Measurements from ENCODE around the gene PLPP3. TPM values are rescaled to one million over a fixed set of nuclear protein-coding genes. Genes with fewer than 3 reads are reported as not detected.

PLPP3 gene
- total RNA-seq, 1 experiment from 2014 or later, result 26.7 TPM

- WGBS (ENCODE audit: extremely low coverage, insufficient read length, low lambda C conversion rate), result no CpG with 5 or more reads among the region's 62 CpGs
- peak overlapping the region; percentile 18 for H3K9ac ChIP-seq (ENCODE audit: extremely low read depth, insufficient read length, low read length)
Observed at GRCh38 chr1:56477164-56478111, 101.9 kb downstream of the PLPP3 start.

More at GRCh38 chr1:56477164-56478111, 101.9 kb downstream of the PLPP3 start:
- no peaks in the 10 kb centered on the region; a peak in 1 of 7 replicates for H3K36me3 Mint-ChIP-seq (ENCODE audit: insufficient read depth in 1 of 3, low read depth in 3 of 3)
- Histone ChIP-seq H2AFZ (ENCODE audit: low read length) (no peak overlapping the region), H3K14ac (ENCODE audit: insufficient read depth, low read length) (no peak overlapping the region; the same call in 1 of the 2 replicates), H4K5ac (ENCODE audit: insufficient read length, low read depth, low read length) (no peak overlapping the region), H2AK5ac (ENCODE audit: insufficient read length, low read length) (no peak overlapping the region), H3K27me3 (ENCODE audit: insufficient read depth, low read length) (no peaks in the 10 kb centered on the region), H4K91ac (ENCODE audit: insufficient read length, low read depth, low read length) (no peak overlapping the region), H2BK120ac (ENCODE audit: low read depth, low read length, poor library complexity, severe bottlenecking) (no peak overlapping the region), H2BK12ac (ENCODE audit: insufficient read length, low read depth, low read length) (no peak overlapping the region), H3T11ph (ENCODE audit: low read length) (no peak overlapping the region), H2BK5ac (ENCODE audit: insufficient read length, low read length) (no peak overlapping the region), H2BK20ac (ENCODE audit: low read depth, low read length, poor library complexity, severe bottlenecking) (no peak overlapping the region), H3K23me2 (ENCODE audit: insufficient read length, low read depth, low read length, poor library complexity, severe bottlenecking) (no peaks in the 10 kb centered on the region), H3K18ac (ENCODE audit: insufficient read length, low read depth, low read length) (peak overlapping the region; percentile 72), H3K79me1 (ENCODE audit: insufficient read depth, low read depth, low read length, poor library complexity, severe bottlenecking) (no peaks in the 10 kb centered on the region), H2BK15ac (ENCODE audit: low read depth, low read length) (no peak overlapping the region), H3K56ac (ENCODE audit: insufficient read length, low read depth, low read length) (no peak overlapping the region), H3K79me2 (ENCODE audit: insufficient read depth, low read length) (no peaks in the 10 kb centered on the region), H4K20me1 (ENCODE audit: control insufficient read depth, insufficient read depth, insufficient read length) (no peaks in the 10 kb centered on the region), H4K8ac (replicated peaks; ENCODE audit: insufficient read length, low read depth, low read length) (no peak overlapping the region), H3K4ac (ENCODE audit: low read depth, low read length) (no peak overlapping the region), H3K4me1 (ENCODE audit: insufficient read depth, low read length) (peaks cover 3% of the 10 kb centered on the region; the same call in 1 of the 2 replicates), H3K9me3 (ENCODE audit: control insufficient read depth, low read depth, low read length) (no peaks in the 10 kb centered on the region), H3K23ac (ENCODE audit: insufficient read length, low read depth, low read length) (no peak overlapping the region), H3K27ac (ENCODE audit: insufficient read length, low read depth, low read length) (no peak overlapping the region), H3K4me2 (ENCODE audit: insufficient read depth, insufficient read length, low read length) (peak overlapping the region; percentile 40)
- peaks cover 25% of the 10 kb centered on the region for H3K27me3 Mint-ChIP-seq (ENCODE audit: low read depth)
- H3K9me3 Mint-ChIP-seq, result no peaks in the 10 kb centered on the region
- peak overlapping the region; percentile 75 to 82 for H3K4me3 Mint-ChIP-seq
- TF ChIP-seq CTCF (conservative IDR thresholded peaks at IDR 0.05), result no peak
- DNase-seq, result peak; percentile 61
- H3K4me1 Mint-ChIP-seq, result peaks cover 18% of the 10 kb centered on the region in 2 experiments
- H3K27ac Mint-ChIP-seq, result peak overlapping the region; percentile 50 to 89 (median 89); a peak in 6 of 7 replicates

Measured in H9 (cell line).